Rectal smooth muscle tissue (tissue), 1 donor: ENCODE data around the gene NSUN3.
"Not testable (repeated sequence)": the region's sequence is repeated elsewhere in the genome, so short reads cannot be mapped to it uniquely, and the experiment has no call there.

Source experiments
- H3K27ac ChIP-seq: one replicate; pipeline ENCODE4 v1.7.0; 2013; ENCODE audit warnings: low read depth, low read length, inconsistent platforms
- H3K27me3 ChIP-seq: one replicate; pipeline ENCODE4 v1.7.0; 2013; ENCODE audit warnings: low read length; ENCODE audit not compliant: control insufficient read depth, insufficient read depth
- H3K36me3 ChIP-seq: one replicate; pipeline ENCODE4 v1.7.0; 2013; ENCODE audit warnings: low read length; ENCODE audit not compliant: control insufficient read depth, insufficient read depth
- H3K4me1 ChIP-seq: one replicate; pipeline ENCODE4 v1.7.0; 2013; ENCODE audit warnings: low read length; ENCODE audit not compliant: control insufficient read depth, insufficient read depth
- H3K4me3 ChIP-seq: one replicate; pipeline ENCODE4 v1.7.0; 2013; ENCODE audit warnings: low read length
- H3K9ac ChIP-seq: one replicate; pipeline ENCODE4 v1.7.0; 2013; ENCODE audit warnings: low read length

Gene NSUN3

GRCh38 chr3:94110232-94110631, 47.4 kb downstream of the NSUN3 start:
- not testable (repeated sequence) for H3K36me3 ChIP-seq, H3K27ac ChIP-seq, H3K4me1 ChIP-seq

GRCh38 chr3:94110854-94111253, 48.0 kb downstream of the NSUN3 start:
- H3K36me3 ChIP-seq: no peaks in the 10 kb centered on the region

More at GRCh38 chr3:94110232-94110631, 47.4 kb downstream of the NSUN3 start:
- H3K27me3 ChIP-seq, H3K9ac ChIP-seq, H3K4me3 ChIP-seq: not testable (repeated sequence)

DNA sequence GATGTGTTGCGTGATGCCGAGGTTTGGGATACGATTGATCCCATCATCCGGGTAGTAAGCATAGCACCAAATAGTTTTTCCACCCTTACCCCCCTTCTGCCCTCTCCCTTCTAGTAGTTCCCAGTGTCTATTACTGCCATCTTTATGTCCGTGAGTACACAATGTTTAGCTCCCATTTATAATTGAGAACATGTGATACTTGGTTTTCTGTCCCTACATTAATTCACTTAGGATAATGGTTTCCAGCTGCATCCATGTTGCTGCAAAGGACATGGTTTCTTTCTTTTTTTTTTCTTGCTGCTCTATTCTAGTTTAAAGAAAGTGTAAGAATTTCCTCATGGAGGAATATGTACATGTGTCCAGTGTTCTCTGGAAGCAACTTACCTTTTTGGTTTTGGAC, 51.8 kb downstream of the NSUN3 start:
- Histone ChIP-seq H3K36me3 (no peaks in the 10 kb centered on the region), H3K27ac (no peak overlapping the region), H3K4me3 (no peak overlapping the region), H3K9ac (no peak overlapping the region), H3K4me1 (no peaks in the 10 kb centered on the region), H3K27me3 (no peaks in the 10 kb centered on the region)

More at GRCh38 chr3:94110854-94111253, 48.0 kb downstream of the NSUN3 start:
- no peaks in the 10 kb centered on the region for H3K27me3 ChIP-seq
- no peak overlapping the region for H3K27ac ChIP-seq
- H3K4me1 ChIP-seq: no peaks in the 10 kb centered on the region
- H3K9ac ChIP-seq: no peak overlapping the region
- H3K4me3 ChIP-seq: no peak overlapping the region

DNA sequence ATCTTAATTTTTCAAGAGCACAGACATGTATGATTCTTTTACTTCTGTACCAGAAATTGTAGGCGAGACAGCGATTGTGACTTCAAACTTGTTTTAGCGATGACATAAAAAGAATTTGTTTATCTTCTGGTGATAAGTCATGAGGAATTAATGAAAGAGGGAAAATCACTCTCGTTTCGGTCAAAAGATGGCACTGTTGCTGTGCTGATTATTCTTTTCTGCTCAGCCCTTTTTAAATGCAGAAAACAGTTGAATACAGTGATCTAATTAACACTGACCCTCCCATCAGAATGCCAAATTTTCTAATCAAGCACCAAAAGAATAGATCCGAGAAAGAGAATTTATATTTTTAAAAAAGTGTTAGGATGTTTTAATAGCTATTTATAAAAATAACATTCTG, 52.6 kb downstream of the NSUN3 start:
- no peak overlapping the region for H3K4me3 ChIP-seq
- H3K27ac ChIP-seq: no peak overlapping the region
- H3K4me1 ChIP-seq: no peaks in the 10 kb centered on the region
- no peaks in the 10 kb centered on the region for H3K36me3 ChIP-seq
- H3K27me3 ChIP-seq: no peaks in the 10 kb centered on the region
- H3K9ac ChIP-seq: no peak overlapping the region

DNA sequence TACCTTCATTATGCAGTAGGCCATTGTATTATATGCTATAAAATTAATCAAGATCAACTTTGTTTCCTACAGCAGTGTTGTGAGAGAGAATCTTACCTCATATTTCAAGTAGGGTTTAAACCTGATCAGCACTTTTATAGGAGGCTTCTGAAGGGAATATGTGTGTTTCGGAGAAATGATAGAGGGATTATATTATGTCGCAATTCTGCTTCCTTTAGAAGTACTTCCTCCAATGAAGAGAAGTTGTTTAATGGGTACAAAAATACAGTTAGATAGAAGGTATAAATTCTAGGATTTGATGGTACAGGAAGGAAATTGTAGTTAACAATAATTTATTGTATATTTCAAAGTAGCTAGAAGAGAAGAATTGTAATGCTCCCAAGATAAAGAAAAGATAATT, 54.9 kb downstream of the NSUN3 start:
- Histone ChIP-seq H3K36me3 (peaks cover 3% of the 10 kb centered on the region), H3K4me1 (no peaks in the 10 kb centered on the region), H3K9ac (no peak overlapping the region), H3K27me3 (no peaks in the 10 kb centered on the region), H3K27ac (no peak overlapping the region), H3K4me3 (no peak overlapping the region)

DNA sequence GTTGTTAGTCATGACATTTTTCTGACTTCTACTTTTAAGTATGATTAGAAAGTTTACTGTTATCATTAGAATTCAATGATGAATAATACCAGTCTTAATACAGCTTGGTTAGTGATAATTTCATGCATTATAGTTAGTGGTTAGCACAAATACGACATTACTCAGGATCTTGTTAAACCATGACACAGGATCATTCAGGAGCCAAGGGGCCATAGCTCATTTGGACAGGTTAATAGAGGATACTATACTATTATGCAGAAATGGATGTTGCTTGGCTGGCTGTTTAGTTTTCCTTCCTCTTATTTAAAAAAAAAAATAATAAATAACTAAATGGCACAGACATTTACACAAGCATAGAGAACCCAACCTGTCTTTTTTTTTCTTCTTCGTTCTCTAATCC, 55.5 kb downstream of the NSUN3 start:
- no peak overlapping the region for H3K27ac ChIP-seq
- H3K4me1 ChIP-seq: no peaks in the 10 kb centered on the region
- peaks cover 3% of the 10 kb centered on the region for H3K36me3 ChIP-seq
- H3K4me3 ChIP-seq: no peak overlapping the region
- no peaks in the 10 kb centered on the region for H3K27me3 ChIP-seq
- H3K9ac ChIP-seq: no peak overlapping the region

DNA sequence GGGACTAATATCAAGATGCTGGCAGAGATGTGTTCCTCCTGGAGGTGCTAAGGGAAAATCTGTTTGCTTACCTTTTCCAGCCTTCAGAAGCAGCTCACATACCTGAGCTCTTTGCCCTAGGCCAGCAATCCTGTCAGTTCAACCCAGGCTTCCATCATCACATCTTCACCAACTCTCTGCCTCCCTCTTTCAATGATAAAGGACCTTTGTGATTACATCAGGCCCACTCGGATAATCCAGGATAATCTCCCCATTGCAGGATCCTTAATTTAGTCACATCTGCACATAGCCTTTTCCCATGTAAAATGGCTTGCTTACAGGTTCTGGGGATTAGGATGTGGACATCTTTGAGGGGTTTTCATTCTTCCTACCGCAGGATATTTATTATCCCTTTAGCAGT, 58.3 kb downstream of the NSUN3 start:
- Histone ChIP-seq H3K4me3 (no peak overlapping the region), H3K27me3 (no peaks in the 10 kb centered on the region), H3K4me1 (no peaks in the 10 kb centered on the region), H3K27ac (no peak overlapping the region), H3K9ac (no peak overlapping the region), H3K36me3 (peaks cover 8% of the 10 kb centered on the region)

- Histone ChIP-seq H3K4me3 (no peak overlapping the region), H3K27me3 (no peaks in the 10 kb centered on the region), H3K27ac (no peak overlapping the region), H3K9ac (no peak overlapping the region), H3K4me1 (no peaks in the 10 kb centered on the region), H3K36me3 (peaks cover 11% of the 10 kb centered on the region)
These were observed 64.3 kb downstream of the NSUN3 start for GRCh38 chr3:94127115-94127514.

GRCh38 chr3:94130690-94131089, 67.8 kb downstream of the NSUN3 start:
- Histone ChIP-seq H3K27me3 (no peaks in the 10 kb centered on the region), H3K36me3 (peaks cover 5% of the 10 kb centered on the region), H3K9ac (no peak overlapping the region), H3K27ac (no peak overlapping the region), H3K4me1 (no peaks in the 10 kb centered on the region), H3K4me3 (no peak overlapping the region)

- H3K9ac ChIP-seq: no peak overlapping the region
- no peaks in the 10 kb centered on the region for H3K4me1 ChIP-seq
- no peaks in the 10 kb centered on the region for H3K27me3 ChIP-seq
- H3K27ac ChIP-seq: no peak overlapping the region
- no peak overlapping the region for H3K4me3 ChIP-seq
- peaks cover 4% of the 10 kb centered on the region for H3K36me3 ChIP-seq
These were observed 69.9 kb downstream of the NSUN3 start for GRCh38 chr3:94132777-94133176.

GRCh38 chr3:94136133-94136532, 73.3 kb downstream of the NSUN3 start:
- H3K27ac ChIP-seq: no peak overlapping the region
- H3K27me3 ChIP-seq: no peaks in the 10 kb centered on the region
- no peak overlapping the region for H3K9ac ChIP-seq
- no peaks in the 10 kb centered on the region for H3K4me1 ChIP-seq
- H3K36me3 ChIP-seq: no peaks in the 10 kb centered on the region
- no peak overlapping the region for H3K4me3 ChIP-seq

DNA sequence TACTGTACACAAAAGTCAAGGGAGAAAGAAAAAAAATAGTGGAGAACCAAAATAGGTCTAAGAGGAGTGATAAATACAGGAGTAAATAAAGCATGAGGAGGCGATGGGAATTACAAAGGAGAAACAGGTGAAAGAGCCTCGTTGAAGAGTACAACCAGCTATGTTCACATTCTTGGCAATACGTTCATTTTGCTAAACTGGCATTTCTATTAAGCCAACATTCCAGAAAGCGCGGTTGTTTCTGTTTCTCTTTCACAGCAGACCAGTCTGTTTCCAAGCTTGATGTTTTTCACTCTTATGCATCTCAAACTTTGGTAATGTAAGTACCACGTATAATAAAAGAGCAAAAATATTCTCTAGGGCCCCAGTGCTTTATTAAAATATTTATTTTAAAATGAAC, 74.5 kb downstream of the NSUN3 start:
- H3K4me3 ChIP-seq: peak overlapping the region; percentile 15
- no peak overlapping the region for H3K9ac ChIP-seq
- no peaks in the 10 kb centered on the region for H3K4me1 ChIP-seq
- H3K27me3 ChIP-seq: no peaks in the 10 kb centered on the region
- H3K36me3 ChIP-seq: no peaks in the 10 kb centered on the region
- no peak overlapping the region for H3K27ac ChIP-seq

GRCh38 chr3:94146455-94146854, 83.6 kb downstream of the NSUN3 start:
- no peaks in the 10 kb centered on the region for H3K36me3 ChIP-seq
- no peak overlapping the region for H3K4me3 ChIP-seq
- H3K27me3 ChIP-seq: no peaks in the 10 kb centered on the region
- no peak overlapping the region for H3K9ac ChIP-seq
- H3K27ac ChIP-seq: no peak overlapping the region
- no peaks in the 10 kb centered on the region for H3K4me1 ChIP-seq
